HG02943 (cell line): ENCODE measurements around the gene METRN.
"Not testable (repeated sequence)": the region's sequence is repeated elsewhere in the genome, so short reads cannot be mapped to it uniquely, and the experiment has no call there.

Experiments used
- ATAC-seq: cut with Tn5 transposase; IDR thresholded peaks from one replicate; pipeline ENCODE4 v1.9.1; 2021; ENCODE audit warnings: mild to moderate bottlenecking, low read depth, moderate library complexity; ENCODE audit not compliant: unreplicated experiment

Gene METRN

GRCh38 chr16:689175-689897, 25.6 kb upstream of the METRN start:
- ATAC-seq = no peak

DNA sequence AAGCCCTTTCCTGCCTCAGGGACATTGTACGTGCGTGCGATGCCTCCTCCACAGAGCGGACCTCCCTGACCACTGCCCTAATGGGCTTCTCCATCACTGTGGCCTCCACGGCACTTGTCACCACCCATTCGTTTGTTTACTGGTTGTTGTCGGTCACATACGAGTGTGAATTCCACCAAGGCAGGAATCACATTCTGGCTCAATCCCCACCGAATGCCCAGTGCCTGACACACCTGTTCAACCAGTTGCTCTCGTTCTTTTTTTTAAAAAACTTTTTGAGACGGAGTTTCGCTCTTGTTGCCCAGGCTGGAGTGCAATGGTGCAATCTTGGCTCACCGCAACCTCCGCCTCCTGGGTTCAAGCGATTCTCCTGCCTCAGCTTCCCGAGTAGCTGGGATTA, 23.7 kb upstream of the METRN start:
- ATAC-seq = not testable (repeated sequence)

DNA sequence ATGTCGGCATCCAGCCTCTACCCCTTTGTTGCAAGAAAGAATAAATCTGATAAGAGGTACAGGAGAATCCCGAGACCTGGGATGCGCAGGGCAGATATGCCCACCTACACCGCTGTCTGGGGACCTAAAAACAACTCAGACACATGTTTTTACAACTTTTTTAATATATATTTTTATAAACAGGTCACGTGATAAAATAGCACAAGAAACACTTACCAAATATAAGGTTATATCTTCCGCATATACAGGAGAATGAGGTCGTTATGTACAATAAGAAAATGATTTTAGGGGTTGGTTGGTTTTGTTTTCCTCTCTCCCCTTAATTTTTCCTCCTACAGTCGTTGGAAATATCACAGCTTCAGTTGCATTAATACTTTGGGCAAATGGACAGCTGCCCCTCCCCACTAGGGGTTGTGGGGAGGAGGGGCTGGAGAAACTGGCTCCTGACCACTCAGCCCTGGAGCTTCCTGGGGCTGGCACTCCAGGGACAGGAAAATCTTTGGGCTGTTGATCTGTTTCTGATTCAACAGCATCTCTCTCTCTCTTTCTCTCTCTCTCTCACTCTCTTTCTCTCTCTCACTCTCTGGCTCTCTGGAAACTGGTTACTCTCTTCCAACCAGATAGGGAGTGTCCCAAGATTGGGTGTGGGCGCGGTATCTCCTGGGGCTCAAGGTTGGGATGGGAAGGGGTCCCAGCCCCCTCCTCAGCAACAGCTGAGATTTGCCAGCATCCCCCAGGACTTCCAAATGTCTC, 22.4 kb upstream of the METRN start:
- ATAC-seq = no peak

GRCh38 chr16:693364-693763, 21.6 kb upstream of the METRN start:
- ATAC-seq = no peak

DNA sequence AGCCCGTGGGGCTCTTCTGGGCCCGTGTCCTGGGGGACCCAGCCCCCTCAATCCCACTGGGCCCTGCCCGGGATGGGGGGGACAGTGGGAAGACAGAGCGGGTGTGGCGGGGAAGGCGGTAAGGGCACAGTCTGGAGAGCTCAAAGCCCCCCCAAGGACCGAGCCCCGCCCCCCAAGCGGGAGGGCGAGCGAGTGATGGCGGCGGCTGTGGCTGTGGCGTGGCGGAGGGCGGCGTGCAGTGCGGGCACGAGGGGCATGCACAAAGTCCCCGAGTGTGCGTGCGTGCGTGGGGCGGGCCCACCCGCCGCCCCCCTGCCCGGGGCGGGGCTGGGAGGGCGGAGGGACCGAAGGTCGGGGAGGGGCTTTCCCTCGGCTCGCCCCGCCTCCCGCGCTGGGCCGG, 21.2 kb upstream of the METRN start:
- no peak for ATAC-seq

- ATAC-seq = no peak
These were observed 20.6 kb upstream of the METRN start for GRCh38 chr16:694187-694862.

DNA sequence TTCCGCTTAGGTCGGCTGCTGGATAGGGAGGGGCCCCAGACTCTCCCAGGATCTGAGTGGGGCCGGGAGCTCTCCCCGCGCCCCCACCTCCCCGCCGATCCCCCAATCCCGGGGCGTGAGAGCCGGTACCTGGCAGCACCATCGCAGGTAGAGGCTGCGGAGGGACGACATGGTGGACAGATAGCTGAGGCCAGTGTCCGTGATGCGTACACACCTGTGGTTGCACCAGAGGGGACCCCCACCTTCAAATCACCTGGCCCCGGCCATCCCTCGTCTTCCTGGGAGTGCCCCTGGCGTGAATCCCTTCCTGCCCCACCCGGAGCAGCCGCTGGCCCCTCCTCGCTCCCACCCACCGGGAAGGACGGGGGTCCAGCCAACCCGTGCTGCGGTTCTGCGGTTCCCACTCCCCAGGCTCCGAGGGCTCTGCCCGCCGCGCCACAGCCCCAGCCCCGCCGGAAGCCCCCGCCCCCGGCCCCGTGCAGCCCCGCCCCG, 20.0 kb upstream of the METRN start:
- ATAC-seq = no peak

DNA sequence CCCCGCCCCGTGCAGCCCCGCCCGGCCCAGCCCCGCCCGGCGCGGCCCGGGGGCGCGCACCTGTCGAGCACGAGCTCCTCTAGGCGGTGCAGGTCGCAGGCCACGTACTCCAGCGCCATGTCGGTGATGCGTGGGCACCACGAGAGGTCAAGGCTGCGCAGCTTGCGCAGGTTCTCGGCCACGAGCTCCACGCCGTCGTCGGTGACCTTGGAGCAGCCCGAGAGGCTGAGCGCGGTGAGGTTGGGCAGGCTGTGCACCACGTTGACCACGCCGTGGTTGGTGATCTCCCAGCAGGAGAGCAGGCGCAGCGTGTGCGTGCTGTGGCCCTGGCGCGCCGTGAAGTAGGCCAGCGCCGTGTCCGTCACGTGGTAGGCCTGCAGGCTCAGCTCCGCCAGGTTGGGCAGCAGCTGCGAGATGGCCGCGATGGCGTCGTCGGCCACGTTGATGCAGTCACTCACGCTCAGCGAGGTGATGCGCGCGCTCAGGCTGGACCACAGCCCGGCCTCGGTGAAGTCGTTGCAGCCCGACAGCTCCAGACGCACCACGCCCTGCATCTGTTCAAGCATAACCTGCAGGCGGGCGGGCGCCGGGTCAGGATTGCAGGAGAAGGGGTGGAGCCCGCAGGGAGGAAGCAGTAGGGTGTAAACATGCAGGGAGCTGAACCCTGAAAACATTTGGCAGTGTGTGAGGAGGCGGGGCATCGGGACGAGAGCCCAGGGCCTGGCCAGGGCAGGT, 19.4 kb upstream of the METRN start:
- ATAC-seq = no peak

GRCh38 chr16:698911-699671, 15.8 kb upstream of the METRN start:
- no peak for ATAC-seq

DNA sequence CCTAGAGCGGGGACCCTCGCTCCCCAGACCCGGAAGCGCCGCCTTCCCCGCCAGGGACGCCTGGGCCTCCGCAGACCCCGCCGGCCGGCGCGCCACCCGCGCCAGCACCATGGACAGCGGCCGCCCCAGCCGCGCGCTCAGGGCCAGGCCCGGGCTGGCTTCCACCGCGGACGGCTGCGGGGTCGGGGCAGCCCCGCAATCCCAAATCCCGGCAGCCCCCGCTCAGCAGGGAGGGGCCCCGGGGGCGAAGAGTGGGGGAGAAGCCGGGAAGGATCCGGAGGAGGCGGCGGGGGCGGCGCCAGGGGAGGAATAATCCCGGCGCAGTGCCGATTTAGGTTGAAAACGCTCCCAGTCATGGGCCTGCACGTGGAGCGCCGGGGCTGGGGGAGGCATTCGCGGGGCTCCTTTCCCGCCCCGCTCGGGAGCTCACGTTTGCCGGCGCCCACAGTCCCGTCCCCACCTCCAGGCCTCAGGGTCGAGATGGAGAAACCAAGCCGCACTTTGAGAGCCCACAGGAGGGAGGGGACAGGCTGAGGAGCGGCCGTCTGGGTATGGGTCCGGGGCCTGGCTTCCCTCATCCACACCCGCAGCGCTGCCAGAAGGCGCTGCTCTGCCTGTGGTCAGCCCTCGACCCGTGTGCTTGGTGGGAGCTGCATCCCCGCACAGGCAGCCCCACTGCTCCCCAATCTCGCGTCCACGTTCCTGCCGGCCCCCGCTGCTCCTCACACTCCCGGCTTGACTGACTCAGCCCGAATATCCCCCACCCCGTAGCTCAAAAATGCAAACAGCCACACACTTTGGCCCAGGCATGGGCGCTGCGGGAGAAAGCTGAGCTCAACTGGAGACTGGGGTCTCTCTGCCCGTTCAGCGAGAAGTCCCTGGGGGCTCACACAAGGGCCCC, 14.0 kb upstream of the METRN start:
- ATAC-seq = no peak

- no peak for ATAC-seq
These were observed 12.6 kb upstream of the METRN start for GRCh38 chr16:702341-702740.

GRCh38 chr16:703406-703805, 11.5 kb upstream of the METRN start:
- ATAC-seq = no peak

DNA sequence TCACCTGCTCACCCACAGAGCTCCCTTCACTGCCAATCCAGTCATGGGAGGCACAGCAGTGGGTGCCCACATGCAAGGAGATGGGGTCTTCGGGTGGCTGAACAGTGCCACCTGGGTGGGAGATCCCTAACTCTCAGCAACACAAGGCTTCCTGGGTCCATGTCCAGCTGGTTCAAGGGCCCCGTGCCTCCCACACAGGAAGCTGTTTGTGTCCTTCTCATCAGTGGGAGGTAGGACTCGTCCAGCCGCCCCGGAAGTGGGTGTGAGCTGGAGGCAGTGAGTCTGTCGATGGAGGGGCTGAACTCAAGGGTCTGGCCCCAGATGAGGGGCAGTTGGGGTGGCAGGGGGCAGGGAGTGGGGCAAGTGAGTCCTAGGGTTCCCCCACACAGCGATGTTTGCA, 10.9 kb upstream of the METRN start:
- no peak for ATAC-seq

DNA sequence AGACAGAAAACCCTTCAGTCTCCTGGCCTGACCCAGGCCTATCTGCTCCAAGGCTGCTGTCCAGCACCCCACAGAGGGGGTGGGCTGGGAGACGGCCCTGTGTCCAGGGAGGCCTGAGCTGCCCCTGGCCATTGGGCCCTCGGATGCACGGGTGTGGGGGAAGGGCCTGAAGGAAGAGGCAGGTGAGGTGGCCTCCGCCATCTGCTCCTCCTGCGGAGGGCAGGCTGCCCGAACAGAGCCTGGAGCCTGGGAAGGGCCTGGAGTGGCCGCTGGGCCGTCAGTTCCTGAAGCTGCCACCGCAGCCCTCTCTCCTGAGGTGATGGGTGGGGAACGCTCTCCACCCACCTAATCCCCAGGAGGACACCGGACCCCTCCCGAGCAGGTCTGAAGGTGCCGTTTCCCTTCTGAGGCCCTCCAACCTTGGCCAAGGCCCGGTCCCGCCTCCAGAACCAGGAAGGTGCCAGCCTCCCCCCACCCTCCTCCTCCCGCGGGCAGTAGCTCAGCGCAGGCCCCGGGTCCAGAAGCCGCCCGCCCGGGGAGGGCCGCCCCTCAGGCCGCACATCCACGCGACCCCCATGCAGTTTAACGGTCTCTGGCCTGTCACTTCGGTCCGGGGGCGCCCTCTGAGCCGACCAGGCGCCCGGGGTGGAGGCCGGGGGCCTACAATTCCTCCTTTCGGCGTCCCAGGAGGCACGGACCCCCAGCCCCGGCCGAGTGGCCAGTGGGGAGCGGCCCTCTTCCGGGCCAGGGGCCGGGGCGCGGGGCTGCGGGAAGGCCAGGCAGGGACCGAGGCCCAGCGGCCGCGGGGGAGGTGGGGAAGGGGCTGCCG, 10.2 kb upstream of the METRN start:
- no peak for ATAC-seq

GRCh38 chr16:705431-706188, 9.3 kb upstream of the METRN start, which contains the start of gene FBXL16:
Gene FBXL16, minus strand, starts transcription at chr16:705801. Its CDS starts 8,396 bp downstream, at chr16:697405.
- ATAC-seq = no peak

GRCh38 chr16:706189-707061, 8.5 kb upstream of the METRN start:
- ATAC-seq = no peak
